ENCODE results near the gene LAMA3.

Gene LAMA3

GRCh38 chr18:23810396-23810795 lies 121.1 kb downstream of the LAMA3 start:
- no peak overlapping the region for H3K4me3 ChIP-seq (replicated peaks in 1 of 2; ENCODE audit: low read depth in 2 of 2, low read length in 2 of 2)
- no peak for DNase-seq (ENCODE audit: low read depth in 2 of 2)
- TF ChIP-seq CTCF (IDR thresholded peaks at IDR 0.05; ENCODE audit: low read depth, low read length): no peak

- TF ChIP-seq CTCF (IDR thresholded peaks at IDR 0.05; ENCODE audit: low read depth, low read length): no peak
- DNase-seq (ENCODE audit: low read depth in 2 of 2): no peak
- H3K4me3 ChIP-seq (replicated peaks in 1 of 2; ENCODE audit: low read depth in 2 of 2, low read length in 2 of 2): no peak overlapping the region
Observed at GRCh38 chr18:23811176-23811575, 121.9 kb downstream of the LAMA3 start.

GRCh38 chr18:23812546-23813440 lies 123.5 kb downstream of the LAMA3 start:
- peak; percentile 46 to 55 for DNase-seq (ENCODE audit: low read depth in 2 of 2)
- no peak overlapping the region for H3K4me3 ChIP-seq (replicated peaks in 1 of 2; ENCODE audit: low read depth in 2 of 2, low read length in 2 of 2)
- peak; percentile 44 for TF ChIP-seq CTCF (IDR thresholded peaks at IDR 0.05; ENCODE audit: low read depth, low read length)

GRCh38 chr18:23814991-23815614 lies 125.8 kb downstream of the LAMA3 start:
- no peak overlapping the region for H3K4me3 ChIP-seq (replicated peaks in 1 of 2; ENCODE audit: low read depth in 2 of 2, low read length in 2 of 2)
- no peak for TF ChIP-seq CTCF (IDR thresholded peaks at IDR 0.05; ENCODE audit: low read depth, low read length)
- no peak for DNase-seq (ENCODE audit: low read depth in 2 of 2)

GRCh38 chr18:23816021-23816420 lies 126.8 kb downstream of the LAMA3 start:
- no peak for TF ChIP-seq CTCF (IDR thresholded peaks at IDR 0.05; ENCODE audit: low read depth, low read length)
- H3K4me3 ChIP-seq (replicated peaks in 1 of 2; ENCODE audit: low read depth in 2 of 2, low read length in 2 of 2): no peak overlapping the region
- no peak for DNase-seq (ENCODE audit: low read depth in 2 of 2)

- H3K4me3 ChIP-seq (replicated peaks in 1 of 2; ENCODE audit: low read depth in 2 of 2, low read length in 2 of 2): no peak overlapping the region
- DNase-seq (ENCODE audit: low read depth in 2 of 2): no peak
- TF ChIP-seq CTCF (IDR thresholded peaks at IDR 0.05; ENCODE audit: low read depth, low read length): no peak
Observed at GRCh38 chr18:23816740-23817139, 127.5 kb downstream of the LAMA3 start.
